Activated CD8-positive, alpha-beta T cell treated with anti-CD3 and anti-CD28 coated beads for 36 hours (primary cell): ENCODE data around the gene STK24. TPM values are rescaled to one million over a fixed set of nuclear protein-coding genes. Genes with fewer than 3 reads are reported as not detected.
A peak's percentile ranks its signal among the peaks of the same experiment; 100 is the strongest.

Source experiments
- ATAC-seq: fragments of 200-7000 bp; cut with Tn5 transposase; one replicate; pipeline ENCODE4 v1.10.0; 2021; ENCODE audit warnings: mild to moderate bottlenecking, moderate library complexity
- CTCF ChIA-PET: fragments of 350-600 bp; sonication (Branson Sonifier 250); formaldehyde crosslinking; loops from one replicate; lab custom pipeline; 2021; ENCODE audit warnings: antibody characterized with exemption; lab: Charles Lee
- POLR2A ChIA-PET: fragments of 350-600 bp; sonication (Branson Sonifier 250); formaldehyde crosslinking; loops from one replicate; lab custom pipeline; 2021; ENCODE audit warnings: antibody characterized with exemption; lab: Charles Lee
- DNase-seq: peaks from one replicate; pipeline ENCODE4 v3.0.0-alpha.2; 2020
- H3K27ac Mint-ChIP-seq: one replicate; pipeline ENCODE4 v1.8.0; 2021; ENCODE audit warnings: mild to moderate bottlenecking, mixed read lengths
- H3K27me3 Mint-ChIP-seq: one replicate; pipeline ENCODE4 v1.8.0; 2021; ENCODE audit warnings: mixed read lengths
- H3K36me3 Mint-ChIP-seq: one replicate; pipeline ENCODE4 v1.8.0; 2021; ENCODE audit warnings: low read depth, mixed read lengths
- H3K4me1 Mint-ChIP-seq: one replicate; pipeline ENCODE4 v1.8.0; 2021; ENCODE audit warnings: low read depth, mixed read lengths
- H3K4me3 Mint-ChIP-seq: one replicate; pipeline ENCODE4 v1.8.0; 2021; ENCODE audit warnings: mild to moderate bottlenecking, moderate library complexity, mixed read lengths
- H3K9me3 Mint-ChIP-seq: one replicate; pipeline ENCODE4 v1.8.0; 2021; ENCODE audit warnings: mixed read lengths
- intact Hi-C: fragments of 100-400 bp; cut with micrococcal nuclease; formaldehyde crosslinking; loops from one replicate; pipeline ENCODE4 v1.10.0; 2022
- total RNA-seq, 2 experiments: library from RNA; stranded (reverse); gene quantifications; one replicate each; pipeline ENCODE4 v1.2.3, GENCODE V29; 2021
- TF ChIP-seq, protein P1 (sequence below): fragments of 200-600 bp; IDR thresholded peaks from one replicate; pipeline ENCODE4 v1.8.0; 2022; ENCODE audit warnings: antibody characterized with exemption, mild to moderate bottlenecking

Gene STK24
- total RNA-seq, 2 experiments from 2014 or later, result 118 TPM

DNA sequence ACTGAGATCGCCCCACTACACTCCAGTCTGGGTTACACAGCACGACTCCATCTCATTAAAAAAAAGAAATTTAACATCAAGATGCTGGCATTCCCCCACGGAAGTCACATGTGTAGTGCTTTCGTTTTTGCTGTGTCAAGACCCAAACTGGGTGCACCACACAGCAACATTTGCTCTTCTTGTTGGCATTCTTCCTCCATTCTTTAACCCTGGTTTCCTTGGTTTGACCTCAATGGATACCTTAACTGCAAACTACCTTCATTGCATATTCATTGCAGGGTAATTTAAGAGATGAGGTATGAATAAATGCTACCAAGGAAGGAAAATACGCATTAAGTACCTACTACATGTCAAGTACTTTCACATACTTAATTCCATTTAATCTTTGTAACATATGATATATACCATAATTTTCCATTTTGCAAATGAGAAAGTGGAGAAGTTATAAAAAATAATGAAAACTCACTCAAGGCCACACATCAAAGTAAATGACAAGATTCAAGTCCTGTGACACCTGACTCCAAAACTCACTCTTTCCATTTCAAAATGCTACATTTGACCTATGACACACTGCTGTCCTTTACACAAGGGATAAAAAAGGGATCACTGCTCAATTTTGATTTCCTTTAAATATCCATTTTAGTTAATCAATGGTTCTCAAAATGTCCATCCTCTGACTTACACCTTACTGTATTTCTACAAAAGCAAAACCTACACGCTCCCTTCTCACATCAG lies 59.2 kb downstream of the STK24 start:
- TF ChIP-seq, protein P1, sequence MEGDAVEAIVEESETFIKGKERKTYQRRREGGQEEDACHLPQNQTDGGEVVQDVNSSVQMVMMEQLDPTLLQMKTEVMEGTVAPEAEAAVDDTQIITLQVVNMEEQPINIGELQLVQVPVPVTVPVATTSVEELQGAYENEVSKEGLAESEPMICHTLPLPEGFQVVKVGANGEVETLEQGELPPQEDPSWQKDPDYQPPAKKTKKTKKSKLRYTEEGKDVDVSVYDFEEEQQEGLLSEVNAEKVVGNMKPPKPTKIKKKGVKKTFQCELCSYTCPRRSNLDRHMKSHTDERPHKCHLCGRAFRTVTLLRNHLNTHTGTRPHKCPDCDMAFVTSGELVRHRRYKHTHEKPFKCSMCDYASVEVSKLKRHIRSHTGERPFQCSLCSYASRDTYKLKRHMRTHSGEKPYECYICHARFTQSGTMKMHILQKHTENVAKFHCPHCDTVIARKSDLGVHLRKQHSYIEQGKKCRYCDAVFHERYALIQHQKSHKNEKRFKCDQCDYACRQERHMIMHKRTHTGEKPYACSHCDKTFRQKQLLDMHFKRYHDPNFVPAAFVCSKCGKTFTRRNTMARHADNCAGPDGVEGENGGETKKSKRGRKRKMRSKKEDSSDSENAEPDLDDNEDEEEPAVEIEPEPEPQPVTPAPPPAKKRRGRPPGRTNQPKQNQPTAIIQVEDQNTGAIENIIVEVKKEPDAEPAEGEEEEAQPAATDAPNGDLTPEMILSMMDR, result no peak
- ATAC-seq, result peak; percentile 64
- intact Hi-C loops, result loop anchor here (2.0 kb wide), 1 partner anchor 53 kb away; no protein-coding TSS in a partner anchor
- peak overlapping the region; percentile 28 for H3K4me3 Mint-ChIP-seq
- POLR2A ChIA-PET, result interaction anchor here (0.6 to 1.4 kb wide), 4 partner anchors 11 to 41 kb away, joined by 3 to 5 read pairs (median 3); no protein-coding TSS in a partner anchor
- no peaks in the 10 kb centered on the region for H3K9me3 Mint-ChIP-seq
- peaks cover 95% of the 10 kb centered on the region for H3K4me1 Mint-ChIP-seq
- H3K27me3 Mint-ChIP-seq, result no peaks in the 10 kb centered on the region
- peak; percentile 67 for DNase-seq
- peaks cover 46% of the 10 kb centered on the region for H3K36me3 Mint-ChIP-seq
- peak overlapping the region; percentile 93 for H3K27ac Mint-ChIP-seq
- CTCF ChIA-PET, result interaction anchor here (2.1 kb wide), 1 partner anchor 15 kb away, joined by 4 read pairs; no protein-coding TSS in a partner anchor

DNA sequence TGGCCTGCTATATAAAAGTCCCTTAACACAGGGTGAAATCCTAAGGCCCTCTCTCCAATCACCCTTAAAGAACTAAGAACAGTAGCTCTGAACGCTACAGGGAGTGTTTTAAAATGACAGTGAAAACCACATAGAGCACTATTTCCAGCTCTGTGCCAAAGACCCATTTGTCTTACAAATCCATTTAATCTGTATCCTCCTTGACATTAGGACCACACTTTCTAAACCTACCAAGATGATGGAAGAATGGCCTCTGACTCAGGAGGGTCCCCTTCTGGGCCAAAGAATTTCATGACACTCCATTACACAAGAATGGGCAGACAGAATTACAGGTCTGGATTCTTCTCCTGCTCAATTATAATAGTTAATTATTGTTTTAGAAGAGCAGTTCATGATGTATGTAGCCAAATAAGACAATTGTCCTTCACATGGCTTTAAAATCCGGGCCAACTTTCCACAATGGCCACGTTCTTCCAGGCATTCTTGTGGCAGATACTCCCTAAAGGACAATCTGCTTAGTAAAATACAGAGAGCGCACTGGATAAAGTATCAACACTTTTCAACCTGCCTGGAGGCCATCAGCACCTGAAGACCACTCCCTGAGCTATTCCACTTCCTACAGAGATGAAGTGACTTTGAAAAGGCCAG lies 61.0 kb downstream of the STK24 start:
- no peak overlapping the region for H3K4me3 Mint-ChIP-seq
- peak; percentile 38 for ATAC-seq
- no peaks in the 10 kb centered on the region for H3K9me3 Mint-ChIP-seq
- peak overlapping the region; percentile 93 for H3K27ac Mint-ChIP-seq
- peaks cover 92% of the 10 kb centered on the region for H3K4me1 Mint-ChIP-seq
- TF ChIP-seq, protein P1, result no peak
- intact Hi-C loops, result no loop called here
- H3K36me3 Mint-ChIP-seq, result peaks cover 61% of the 10 kb centered on the region
- POLR2A ChIA-PET, result interaction anchor here (1.0 to 1.4 kb wide), 4 partner anchors 11 to 39 kb away, joined by 3 to 5 read pairs (median 4); no protein-coding TSS in a partner anchor
- no peaks in the 10 kb centered on the region for H3K27me3 Mint-ChIP-seq
- CTCF ChIA-PET, result interaction anchor here (1.1 to 2.5 kb wide), 5 partner anchors 9 to 70 kb away, joined by 3 to 9 read pairs (median 5); no protein-coding TSS in a partner anchor
- no peak for DNase-seq

DNA sequence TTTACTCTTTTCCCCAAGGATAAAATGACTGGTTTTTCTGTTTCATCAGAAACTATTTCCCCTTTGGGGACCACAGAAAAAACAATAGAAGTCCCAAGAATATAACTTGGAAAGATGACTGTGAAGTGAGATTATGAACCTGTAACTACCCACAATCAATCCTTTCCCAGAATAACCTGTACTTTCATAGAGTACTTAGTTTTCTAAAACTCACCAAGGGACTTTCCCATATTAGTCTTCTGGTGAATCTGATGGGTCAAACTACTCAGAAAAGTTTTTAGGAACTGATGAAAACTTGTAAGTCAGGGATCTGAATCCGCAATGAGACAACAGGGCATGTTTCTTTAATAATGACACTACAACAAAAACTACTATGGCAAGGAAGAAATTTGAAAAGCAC lies 62.6 kb downstream of the STK24 start:
- CTCF ChIA-PET, result interaction anchor here (1.5 kb wide), 1 partner anchor 10 kb away, joined by 5 read pairs; no protein-coding TSS in a partner anchor
- ATAC-seq, result no peak
- peaks cover 72% of the 10 kb centered on the region for H3K36me3 Mint-ChIP-seq

DNA sequence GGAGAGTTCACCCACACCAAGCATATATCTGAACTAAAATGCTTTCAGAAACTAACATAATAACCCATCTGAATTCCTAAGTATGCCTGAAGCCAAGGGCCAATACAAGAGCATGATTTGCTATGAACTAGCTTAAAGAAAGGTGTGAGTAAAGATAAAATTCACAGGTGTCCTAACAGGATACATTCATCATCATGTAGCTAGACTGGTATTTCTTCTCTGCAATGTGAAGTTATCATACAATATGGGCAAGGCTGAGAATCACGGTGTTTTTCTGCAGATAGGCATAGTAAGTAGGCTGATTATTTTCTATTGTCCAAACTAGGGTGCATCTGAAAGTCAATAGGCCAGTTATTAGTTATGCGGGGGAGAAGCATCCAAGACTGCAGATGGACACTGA lies 63.1 kb downstream of the STK24 start:
- H3K4me3 Mint-ChIP-seq, result peak overlapping the region; percentile 7
- no peak for ATAC-seq

More for the DNA sequence above, 62.6 kb downstream of the STK24 start:
- peaks cover 2% of the 10 kb centered on the region for H3K9me3 Mint-ChIP-seq
- intact Hi-C loops, result loop anchor here (5.0 kb wide), 1 partner anchor 37 kb away; no protein-coding TSS in a partner anchor
- peak overlapping the region; percentile 7 for H3K4me3 Mint-ChIP-seq
- peak overlapping the region; percentile 93 for H3K27ac Mint-ChIP-seq
- H3K4me1 Mint-ChIP-seq, result peaks cover 91% of the 10 kb centered on the region
- POLR2A ChIA-PET, result interaction anchor here (0.7 to 1.3 kb wide), 4 partner anchors 14 to 32 kb away, joined by 3 to 4 read pairs (median 3); no protein-coding TSS in a partner anchor
- TF ChIP-seq, protein P1, result no peak
- no peak for DNase-seq
- no peaks in the 10 kb centered on the region for H3K27me3 Mint-ChIP-seq

More for the DNA sequence above, 63.1 kb downstream of the STK24 start:
- DNase-seq, result no peak
- Mint-ChIP-seq H3K27me3 (no peaks in the 10 kb centered on the region), H3K9me3 (peaks cover 2% of the 10 kb centered on the region), H3K36me3 (peaks cover 69% of the 10 kb centered on the region), H3K27ac (peak overlapping the region; percentile 93), H3K4me1 (peaks cover 91% of the 10 kb centered on the region)
- intact Hi-C loops, result loop anchor here (5.0 kb wide), 1 partner anchor 37 kb away; no protein-coding TSS in a partner anchor
- ChIA-PET CTCF (interaction anchor here (0.7 kb wide), 1 partner anchor 10 kb away, joined by 3 read pairs; no protein-coding TSS in a partner anchor), POLR2A (interaction anchor here (0.7 to 1.3 kb wide), 2 partner anchors 24 to 29 kb away, joined by 3 read pairs; no protein-coding TSS in a partner anchor)
- TF ChIP-seq, protein P1, result no peak
